H1 (cell line): ENCODE data around the gene ICA1. TPM values are rescaled to one million over a fixed set of nuclear protein-coding genes. Genes with fewer than 3 reads are reported as not detected.

Source experiments
- CTCF ChIA-PET: fragments of 300-600 bp; sonication (Branson Sonifier 250); formaldehyde crosslinking; loops from one replicate; lab custom pipeline; 2021; ENCODE audit not compliant: partially characterized antibody; lab: Charles Lee
- POLR2A ChIA-PET: fragments of 300-600 bp; sonication (Branson Sonifier 250); formaldehyde crosslinking; loops from one replicate; lab custom pipeline; 2021; ENCODE audit warnings: inconsistent platforms; ENCODE audit not compliant: partially characterized antibody; lab: Charles Lee
- DNase-seq, 2 experiments: peaks; one replicate each; pipeline versions ENCODE4 v3.0.0 to v3.0.0-alpha.2; 2010 to 2022; ENCODE audit warnings: low spot score in 2 of 2, low read depth in 1 of 2, mixed read lengths in 1 of 2
- FAIRE-seq: peaks from 2 replicates; lab custom pipeline; 2011; peaks lifted over from hg19 to GRCh38; lab: Jason Lieb, UNC
- H2AFZ ChIP-seq: 2 replicates; pipeline ENCODE4 v1.8.1; 2012; ENCODE audit warnings: low read length, inconsistent platforms
- H2AK5ac ChIP-seq: 2 replicates; pipeline ENCODE4 v1.6.1; 2013; ENCODE audit warnings: low read depth, low read length
- H2BK120ac ChIP-seq: replicated peaks from 2 replicates; pipeline ENCODE3; 2013; ENCODE audit warnings: low read depth, low read length, inconsistent platforms
- H2BK12ac ChIP-seq: 2 replicates; pipeline ENCODE4 v1.6.1; 2013; ENCODE audit warnings: low read depth, low read length
- H2BK15ac ChIP-seq: 2 replicates; pipeline ENCODE4 v1.6.1; 2013; ENCODE audit warnings: low read length
- H2BK20ac ChIP-seq: 2 replicates; pipeline ENCODE4 v1.6.1; 2013; ENCODE audit warnings: low read length
- H2BK5ac ChIP-seq: 2 replicates; pipeline ENCODE4 v1.6.1; 2013; ENCODE audit warnings: low read depth, low read length
- H3K14ac ChIP-seq: 2 replicates; pipeline ENCODE4 v1.6.1; 2013; ENCODE audit warnings: inconsistent platforms; ENCODE audit not compliant: insufficient read length
- H3K18ac ChIP-seq: 2 replicates; pipeline ENCODE4 v1.6.1; 2013; ENCODE audit warnings: low read length; ENCODE audit errors: extremely low read depth
- H3K23ac ChIP-seq: 2 replicates; pipeline ENCODE4 v1.6.1; 2013; ENCODE audit warnings: inconsistent platforms; ENCODE audit not compliant: insufficient read length
- H3K23me2 ChIP-seq: 2 replicates; pipeline ENCODE4 v1.6.1; 2013; ENCODE audit warnings: low read depth, low read length
- H3K27ac ChIP-seq: 2 replicates; pipeline ENCODE4 v1.6.1; 2011; ENCODE audit warnings: low read depth, low read length, inconsistent platforms
- H3K27me3 ChIP-seq, 4 experiments: replicated peaks in 1 of 4; 1 replicate in 1 of 4; 2 replicates in 3 of 4; pipeline versions ENCODE4 v1.6.1 to v1.8.1; 2011 to 2013; ENCODE audit warnings: low read length in 3 of 4, mild to moderate bottlenecking in 3 of 4, inconsistent platforms in 2 of 4, mixed read lengths in 2 of 4, moderate library complexity in 1 of 4; ENCODE audit not compliant: control insufficient read depth in 3 of 4, insufficient read depth in 3 of 4; ENCODE audit errors: extremely low read depth in 1 of 4
- H3K36me3 ChIP-seq, 4 experiments: 2 replicates each; pipeline versions ENCODE4 v1.6.1 to v1.8.1; 2011 to 2013; ENCODE audit warnings: mild to moderate bottlenecking in 4 of 4, low read length in 3 of 4, moderate library complexity in 2 of 4, control low read depth in 1 of 4, inconsistent platforms in 1 of 4; ENCODE audit not compliant: insufficient read depth in 4 of 4, control insufficient read depth in 2 of 4
- H3K4ac ChIP-seq: replicated peaks from 2 replicates; pipeline ENCODE3; 2013; ENCODE audit warnings: low read length, low read depth, mixed read lengths, inconsistent platforms; ENCODE audit not compliant: insufficient read length
- H3K4me1 ChIP-seq, 4 experiments: replicated peaks in 1 of 4; 1 replicate in 1 of 4; 2 replicates in 3 of 4; pipeline versions ENCODE4 v1.6.1 to v1.8.1; 2011 to 2013; ENCODE audit warnings: low read length in 3 of 4, inconsistent platforms in 2 of 4, mixed read lengths in 1 of 4; ENCODE audit not compliant: insufficient read depth in 4 of 4, control insufficient read depth in 3 of 4
- H3K4me2 ChIP-seq, 2 experiments: 2 replicates each; pipeline versions ENCODE4 v1.6.1 to v1.8.1; 2011 to 2013; ENCODE audit warnings: low read depth in 2 of 2, low read length in 2 of 2, control low read depth in 1 of 2, inconsistent platforms in 1 of 2, mild to moderate bottlenecking in 1 of 2; ENCODE audit not compliant: insufficient read depth in 1 of 2
- H3K4me3 ChIP-seq, 4 experiments: fragments of 200-600, 300-600 bp in 1 of 4; sonication (generic), shearing (Covaris generic), sonication (Bioruptor Twin) in 1 of 4; 2 replicates each; pipeline versions ENCODE4 v1.5.1 to v1.8.1; 2011 to 2016; ENCODE audit warnings: low read length in 4 of 4, low read depth in 3 of 4, control low read depth in 2 of 4, inconsistent platforms in 2 of 4, mild to moderate bottlenecking in 2 of 4, mixed read lengths in 1 of 4, moderate library complexity in 1 of 4; ENCODE audit not compliant: insufficient read depth in 2 of 4; ENCODE audit errors: extremely low read depth in 1 of 4
- H3K56ac ChIP-seq: replicated peaks from 2 replicates; pipeline ENCODE3; 2013; ENCODE audit warnings: low read depth, mild to moderate bottlenecking, mixed read lengths, low read length, inconsistent platforms; ENCODE audit not compliant: insufficient read length
- H3K79me1 ChIP-seq: 2 replicates; pipeline ENCODE4 v1.6.1; 2013; ENCODE audit warnings: low read depth, low read length, control low read depth
- H3K79me2 ChIP-seq, 2 experiments: 2 replicates each; pipeline versions ENCODE4 v1.6.1 to v1.8.1; 2012 to 2013; ENCODE audit warnings: low read length in 2 of 2, mild to moderate bottlenecking in 2 of 2, inconsistent platforms in 1 of 2; ENCODE audit not compliant: insufficient read depth in 2 of 2, control insufficient read depth in 1 of 2
- H3K9ac ChIP-seq, 4 experiments: replicated peaks in 1 of 4; 1 replicate in 1 of 4; 2 replicates in 3 of 4; pipeline versions ENCODE4 v1.6.1 to v1.8.1; 2011 to 2013; ENCODE audit warnings: low read depth in 3 of 4, low read length in 3 of 4, control low read depth in 2 of 4, mild to moderate bottlenecking in 2 of 4, moderate library complexity in 2 of 4, inconsistent platforms in 1 of 4; ENCODE audit errors: extremely low read depth in 1 of 4
- H3K9me3 ChIP-seq, 2 experiments: 2 replicates each; pipeline versions ENCODE4 v1.6.1 to v1.8.1; 2012 to 2013; ENCODE audit warnings: mild to moderate bottlenecking in 2 of 2, moderate library complexity in 2 of 2, control low read depth in 1 of 2, inconsistent platforms in 1 of 2, low read depth in 1 of 2, low read length in 1 of 2, mixed read lengths in 1 of 2; ENCODE audit not compliant: insufficient read depth in 2 of 2
- H4K20me1 ChIP-seq, 2 experiments: replicated peaks in 1 of 2; 2 replicates each; pipeline versions ENCODE3 to v1.8.1; 2011 to 2013; ENCODE audit warnings: inconsistent platforms in 2 of 2, low read length in 2 of 2, mild to moderate bottlenecking in 1 of 2; ENCODE audit not compliant: insufficient read depth in 2 of 2, control insufficient read depth in 1 of 2
- H4K5ac ChIP-seq: 2 replicates; pipeline ENCODE4 v1.6.1; 2013; ENCODE audit warnings: low read length, low read depth, mixed read lengths, inconsistent platforms; ENCODE audit not compliant: insufficient read length
- H4K8ac ChIP-seq: 2 replicates; pipeline ENCODE4 v1.8.0; 2013; ENCODE audit warnings: mild to moderate bottlenecking, moderate library complexity, low read length, inconsistent platforms; ENCODE audit not compliant: insufficient read depth; ENCODE audit errors: extremely low read depth
- H4K91ac ChIP-seq: replicated peaks from 2 replicates; pipeline ENCODE3; 2013; ENCODE audit warnings: low read length, mixed read lengths, inconsistent platforms; ENCODE audit not compliant: insufficient read length
- BCL11A ChIP-seq, 2 experiments: IDR thresholded peaks; one replicate each; pipeline ENCODE4 v1.6.1; 2011; ENCODE audit warnings: low read depth in 2 of 2, low read length in 2 of 2, mild to moderate bottlenecking in 2 of 2
- CBX8 ChIP-seq: fragments of 300-800, 300-1000 bp; sonication (generic); IDR thresholded peaks from 2 replicates; pipeline ENCODE4 v1.7.1; 2016; ENCODE audit warnings: low read depth, low read length, borderline replicate concordance
- CREB1 ChIP-seq: IDR thresholded peaks from 2 replicates; pipeline ENCODE4 v1.6.1; 2012; ENCODE audit warnings: inconsistent platforms
- EZH2 ChIP-seq: fragments of 200-600 bp; sonication (generic); IDR thresholded peaks from 2 replicates; pipeline ENCODE4 v1.7.1; 2012; ENCODE audit warnings: low read depth, mild to moderate bottlenecking, moderate library complexity, low read length, inconsistent platforms; ENCODE audit not compliant: severe bottlenecking
- MAFK ChIP-seq: IDR thresholded peaks from 2 replicates; pipeline ENCODE4 v1.6.1; 2012; ENCODE audit warnings: low read depth, mild to moderate bottlenecking, improper control_type of control experiment, low read length
- SIN3A ChIP-seq, 2 experiments: IDR thresholded peaks in 1 of 2; conservative IDR thresholded peaks in 1 of 2; 2 replicates each; pipeline ENCODE4 v1.6.1; 2011 to 2012; ENCODE audit warnings: low read length in 2 of 2, improper control_type of control experiment in 1 of 2, low read depth in 1 of 2, mild to moderate bottlenecking in 1 of 2
- SP2 ChIP-seq: IDR thresholded peaks from 2 replicates; pipeline ENCODE4 v1.6.1; 2012; ENCODE audit warnings: mild to moderate bottlenecking, low read length, inconsistent platforms
- WGBS, 2 experiments: shearing (Covaris generic) in 1 of 2; methylation state at CpG; one replicate each; pipeline versions ENCODE4 v1.1.6 to v1.1.7; 2013 to 2015; ENCODE audit warnings: low lambda C conversion rate in 2 of 2, mixed read lengths in 2 of 2, inconsistent platforms in 1 of 2, low coverage in 1 of 2, missing lambda C conversion rate in 1 of 2; ENCODE audit not compliant: insufficient replicate concordance in 2 of 2, insufficient coverage in 1 of 2, insufficient read length in 1 of 2; ENCODE audit errors: extremely low coverage in 1 of 2, missing lambda C conversion rate in 1 of 2; 5-methylcytosine and 5-hydroxymethylcytosine counted together
- polyA plus RNA-seq, 7 experiments: library from polyadenylated mRNA; depleted of rRNA in 3 of 7; stranded (reverse) in 5 of 7; unstranded in 2 of 7; fragments of >200 nt in 5 of 7; fragments of 200-250 nt in 2 of 7; gene quantifications; 1 replicate in 5 of 7; 2 replicates in 1 of 7; 4 replicates in 1 of 7; pipeline versions ENCODE4 v1.2.1 to v1.2.3, GENCODE V29; 2011 to 2013; ENCODE audit warnings: missing spikeins in 2 of 7, mixed read lengths in 2 of 7
- total RNA-seq: library from RNA; stranded (reverse); fragmentation: NEBNext Ultra II Directional; extraction: Animal tissue kit (Norgen Biotek cat#: 25700); gene quantifications from 2 replicates; pipeline ENCODE4 v1.2.1, GENCODE V29; 2021
- TF ChIP-seq, protein P1 (sequence below): IDR thresholded peaks from 2 replicates; pipeline ENCODE4 v1.6.1; 2012; ENCODE audit warnings: inconsistent platforms

ICA1 gene
- total and polyA plus RNA-seq, 2 of the 8 experiments (the other 6 are each of a cell fraction or from before 2014, with no cell fraction given), result 14.9 to 37.1 TPM

DNA sequence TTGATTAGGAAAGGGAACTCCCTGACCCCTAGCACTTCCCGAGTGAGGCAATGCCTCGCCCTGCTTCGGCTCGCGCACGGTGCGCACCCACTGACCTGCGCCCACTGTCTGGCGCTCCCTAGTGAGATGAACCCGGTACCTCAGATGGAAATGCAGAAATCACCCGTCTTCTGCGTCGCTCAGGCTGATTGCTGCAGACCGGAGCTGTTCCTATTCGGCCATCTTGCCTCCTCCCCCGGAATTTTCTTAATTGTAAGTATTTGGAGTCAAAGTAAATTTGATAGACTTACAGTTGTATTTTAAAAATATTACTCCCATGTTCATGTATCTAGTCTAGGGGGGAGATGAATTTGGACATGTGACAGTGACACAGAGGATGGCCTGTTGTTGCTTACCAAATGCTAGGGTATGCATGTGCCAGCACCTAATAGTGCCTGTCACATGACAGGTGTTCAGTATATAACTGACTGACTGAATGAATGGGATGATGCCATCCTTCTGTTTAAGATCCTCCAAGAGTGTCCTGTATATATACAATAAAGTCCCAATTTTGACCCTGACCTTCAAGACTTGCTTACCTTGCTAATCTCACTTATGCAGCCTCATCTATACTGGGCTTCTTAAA lies 42.0 kb upstream of the ICA1 start:
- Histone ChIP-seq H3K23ac (no peak overlapping the region), H2BK12ac (no peak overlapping the region), H2BK20ac (no peak overlapping the region), H3K4me1 (peaks cover 0 to 4% (median 0%) of the 10 kb centered on the region in 4 experiments; a peak in 1 of 7 replicates), H4K20me1 (no peaks in the 10 kb centered on the region), H3K4me2 (peak overlapping the region in 1 of 2 experiments; percentile 15; a peak in 1 of 4 replicates), H2BK15ac (no peak overlapping the region), H3K4ac (no peak overlapping the region), H3K56ac (no peak overlapping the region), H3K14ac (no peak overlapping the region), H4K8ac (no peak overlapping the region), H4K91ac (no peak overlapping the region), H3K27me3 (no peaks in the 10 kb centered on the region), H3K27ac (no peak overlapping the region), H2BK5ac (peak overlapping the region; percentile 3; the same call in 1 of the 2 replicates), H3K18ac (no peak overlapping the region), H3K9me3 (peaks cover 0 to 2% of the 10 kb centered on the region in 2 experiments; a peak in 2 of 4 replicates), H3K23me2 (no peaks in the 10 kb centered on the region), H2AK5ac (peak overlapping the region; percentile 56; the same call in 1 of the 2 replicates), H3K79me1 (no peaks in the 10 kb centered on the region), H3K79me2 (no peaks in the 10 kb centered on the region), H4K5ac (no peak overlapping the region), H3K4me3 (no peak overlapping the region), H3K36me3 (no peaks in the 10 kb centered on the region), H2AFZ (no peak overlapping the region), H3K9ac (no peak overlapping the region), H2BK120ac (no peak overlapping the region)
- no peak for FAIRE-seq
- no peak for TF ChIP-seq CREB1
- no peak for TF ChIP-seq BCL11A (IDR thresholded peaks at IDR 0.05; ENCODE audit: low read depth in 2 of 2, low read length in 2 of 2)
- no peak for TF ChIP-seq EZH2
- TF ChIP-seq, protein P1, sequence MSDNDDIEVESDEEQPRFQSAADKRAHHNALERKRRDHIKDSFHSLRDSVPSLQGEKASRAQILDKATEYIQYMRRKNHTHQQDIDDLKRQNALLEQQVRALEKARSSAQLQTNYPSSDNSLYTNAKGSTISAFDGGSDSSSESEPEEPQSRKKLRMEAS, result peak; percentile 9; the same call in 1 of the 2 replicates
- TF ChIP-seq CBX8, result no peak
- TF ChIP-seq SIN3A (conservative IDR thresholded peaks at IDR 0.05 in 1 of 2, IDR thresholded peaks at IDR 0.05 in 1 of 2; ENCODE audit: low read depth in 1 of 2, low read length in 2 of 2), result no peak
- TF ChIP-seq SP2, result no peak
- no peak for TF ChIP-seq MAFK
- no peak for DNase-seq
- ChIA-PET CTCF (no interaction called here), POLR2A (no interaction called here)
- 94% methylated on average over 7 of the region's 16 CpGs; no CpG with 5 or more reads in 1 of the 2 experiments for WGBS, 2 experiments
